HFFc6 (cell line): ENCODE measurements around the gene NDUFB11. TPM values are rescaled to one million over a fixed set of nuclear protein-coding genes. Genes with fewer than 3 reads are reported as not detected.

ENCODE experiments used
- DNase-seq: peaks from one replicate; pipeline ENCODE4 v3.0.0-alpha.2; 2018
- H3K27ac Mint-ChIP-seq: 2 replicates; pipeline ENCODE4 v1.8.0; 2020; ENCODE audit warnings: mild to moderate bottlenecking, mixed read lengths
- H3K27me3 Mint-ChIP-seq: 2 replicates; pipeline ENCODE4 v1.8.0; 2021; ENCODE audit warnings: mild to moderate bottlenecking, moderate library complexity, mixed read lengths; ENCODE audit not compliant: insufficient read depth
- H3K36me3 Mint-ChIP-seq: 2 replicates; pipeline ENCODE4 v1.8.0; 2021; ENCODE audit warnings: low read depth, mixed read lengths
- H3K4me1 Mint-ChIP-seq: 2 replicates; pipeline ENCODE4 v1.8.0; 2020; ENCODE audit warnings: low read depth, mixed read lengths
- H3K4me3 Mint-ChIP-seq: 2 replicates; pipeline ENCODE4 v1.8.0; 2020; ENCODE audit warnings: mild to moderate bottlenecking, moderate library complexity, mixed read lengths
- H3K9me3 Mint-ChIP-seq: 2 replicates; pipeline ENCODE4 v1.8.0; 2020; ENCODE audit warnings: mild to moderate bottlenecking, mixed read lengths
- total RNA-seq, 6 experiments: library from RNA; stranded (reverse); fragmentation: NEBNext Ultra II Directional; extraction: Animal tissue kit (Norgen Biotek cat#: 25700); gene quantifications; 2 replicates in 1 of 6; 3 replicates in 5 of 6; pipeline ENCODE4 v1.2.3, GENCODE V29; 2021
- TF ChIP-seq, protein P1 (sequence below): fragments of 200-600 bp; sonication (generic); IDR thresholded peaks from 2 replicates; pipeline ENCODE4 v1.5.0; 2021; ENCODE audit warnings: antibody characterized with exemption, mild to moderate bottlenecking

NDUFB11 gene
- total RNA-seq, 6 experiments from 2014 or later = 80.0 to 88.8 (median 84.4) TPM

DNA sequence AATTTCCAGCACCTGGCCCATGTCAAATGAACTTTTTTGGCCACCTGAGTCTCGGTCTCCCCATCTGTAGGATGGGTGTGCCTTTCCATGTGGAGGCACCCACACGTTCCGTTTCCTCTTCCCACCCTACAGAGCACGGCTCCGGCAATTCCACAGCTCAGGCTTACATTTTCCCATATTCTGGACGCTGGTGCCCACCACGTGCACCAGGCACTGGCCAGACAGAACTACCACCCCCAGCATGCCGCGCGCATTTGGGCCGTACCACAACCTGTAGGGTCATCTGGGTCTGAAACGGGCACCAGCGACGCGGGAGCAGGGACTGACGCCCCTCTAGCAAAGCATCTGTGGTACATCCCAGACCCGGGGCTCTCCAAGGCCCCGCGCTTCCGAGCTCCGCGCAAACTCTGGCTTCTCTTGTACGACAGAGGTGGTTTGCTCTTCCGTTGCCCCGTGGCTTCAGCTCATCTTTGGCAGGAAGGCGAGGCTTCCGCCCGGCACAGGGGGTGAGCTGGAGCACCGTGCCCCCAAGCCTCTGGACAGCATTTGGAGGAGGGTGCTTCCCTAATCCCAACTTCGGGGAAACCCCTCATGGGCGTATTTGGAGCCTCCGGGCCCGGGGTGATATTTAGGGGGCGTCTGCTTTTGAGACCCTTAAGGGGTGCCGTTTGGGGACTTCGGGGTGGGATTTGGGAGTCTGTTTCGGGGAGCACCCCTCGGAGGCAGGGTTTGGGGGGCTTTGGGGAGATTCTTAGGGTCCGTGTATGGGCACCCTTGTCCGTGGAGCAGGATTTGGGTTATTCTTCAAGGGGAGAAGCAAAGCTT, 46.2 kb upstream of the NDUFB11 start:
- Mint-ChIP-seq H3K4me3 (peak overlapping the region; percentile 93), H3K27me3 (peaks cover 3% of the 10 kb centered on the region), H3K4me1 (peaks cover 16% of the 10 kb centered on the region), H3K9me3 (no peaks in the 10 kb centered on the region), H3K27ac (peak overlapping the region; percentile 75), H3K36me3 (peaks cover 12% of the 10 kb centered on the region)
- DNase-seq = peak; percentile 89
- TF ChIP-seq, protein P1, sequence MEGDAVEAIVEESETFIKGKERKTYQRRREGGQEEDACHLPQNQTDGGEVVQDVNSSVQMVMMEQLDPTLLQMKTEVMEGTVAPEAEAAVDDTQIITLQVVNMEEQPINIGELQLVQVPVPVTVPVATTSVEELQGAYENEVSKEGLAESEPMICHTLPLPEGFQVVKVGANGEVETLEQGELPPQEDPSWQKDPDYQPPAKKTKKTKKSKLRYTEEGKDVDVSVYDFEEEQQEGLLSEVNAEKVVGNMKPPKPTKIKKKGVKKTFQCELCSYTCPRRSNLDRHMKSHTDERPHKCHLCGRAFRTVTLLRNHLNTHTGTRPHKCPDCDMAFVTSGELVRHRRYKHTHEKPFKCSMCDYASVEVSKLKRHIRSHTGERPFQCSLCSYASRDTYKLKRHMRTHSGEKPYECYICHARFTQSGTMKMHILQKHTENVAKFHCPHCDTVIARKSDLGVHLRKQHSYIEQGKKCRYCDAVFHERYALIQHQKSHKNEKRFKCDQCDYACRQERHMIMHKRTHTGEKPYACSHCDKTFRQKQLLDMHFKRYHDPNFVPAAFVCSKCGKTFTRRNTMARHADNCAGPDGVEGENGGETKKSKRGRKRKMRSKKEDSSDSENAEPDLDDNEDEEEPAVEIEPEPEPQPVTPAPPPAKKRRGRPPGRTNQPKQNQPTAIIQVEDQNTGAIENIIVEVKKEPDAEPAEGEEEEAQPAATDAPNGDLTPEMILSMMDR = no peak

DNA sequence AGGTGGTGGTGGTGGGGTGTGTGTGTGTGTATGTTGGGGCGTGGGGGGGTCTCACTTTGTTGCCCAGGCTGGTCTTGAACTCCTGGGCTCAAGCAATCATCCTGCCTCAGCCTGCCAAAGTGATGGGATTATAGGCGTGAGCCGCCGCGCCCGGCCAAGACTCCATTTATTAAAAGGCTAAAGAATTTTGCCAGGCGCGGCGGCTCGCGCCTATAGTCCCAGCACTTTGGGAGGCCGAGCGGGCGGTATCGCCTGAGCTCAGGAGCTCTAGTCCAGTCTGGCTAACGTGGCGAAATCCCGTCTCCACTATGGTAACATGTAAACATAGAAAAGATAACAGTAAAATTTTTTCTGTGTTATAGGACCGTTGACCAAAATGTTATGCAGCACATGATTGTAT, 45.4 kb upstream of the NDUFB11 start:
- Mint-ChIP-seq H3K27me3 (peaks cover 3% of the 10 kb centered on the region), H3K4me1 (peaks cover 12% of the 10 kb centered on the region), H3K36me3 (peaks cover 11% of the 10 kb centered on the region), H3K4me3 (no peak overlapping the region), H3K27ac (no peak overlapping the region), H3K9me3 (no peaks in the 10 kb centered on the region)
- no peak for DNase-seq
- TF ChIP-seq, protein P1 = no peak

DNA sequence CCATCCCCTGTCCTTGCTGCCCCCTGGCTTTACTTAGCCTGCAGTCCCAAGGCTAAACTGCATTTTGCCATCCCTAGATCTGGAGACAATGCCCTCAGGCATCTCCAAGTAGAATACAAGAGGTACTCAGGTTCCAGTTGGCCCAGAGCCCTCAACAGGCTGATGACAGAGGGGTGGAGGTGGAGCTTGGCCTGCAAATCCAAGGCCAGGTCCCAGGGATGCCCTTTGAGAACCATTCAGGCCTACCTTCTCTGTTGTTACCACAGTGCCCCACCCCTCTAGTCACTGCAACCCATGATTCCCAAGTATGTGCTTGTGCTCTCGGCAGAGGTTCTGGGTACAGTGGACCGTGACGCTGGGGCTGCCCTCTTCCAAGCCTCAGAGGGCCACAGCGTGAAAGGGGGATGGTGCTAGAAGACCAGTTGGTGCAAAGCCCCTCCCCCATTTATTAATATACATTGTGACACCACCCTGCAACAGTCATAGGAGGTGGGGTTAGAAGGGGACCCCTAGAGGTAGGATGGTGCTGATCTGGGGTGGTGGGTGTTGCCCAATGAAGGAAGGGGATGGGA, 42.7 kb upstream of the NDUFB11 start:
- peaks cover 5% of the 10 kb centered on the region for H3K27me3 Mint-ChIP-seq
- H3K36me3 Mint-ChIP-seq = peaks cover 5% of the 10 kb centered on the region
- H3K9me3 Mint-ChIP-seq = no peaks in the 10 kb centered on the region
- no peaks in the 10 kb centered on the region for H3K4me1 Mint-ChIP-seq
- H3K4me3 Mint-ChIP-seq = no peak overlapping the region
- TF ChIP-seq, protein P1 = no peak
- H3K27ac Mint-ChIP-seq = no peak overlapping the region
- DNase-seq = no peak

DNA sequence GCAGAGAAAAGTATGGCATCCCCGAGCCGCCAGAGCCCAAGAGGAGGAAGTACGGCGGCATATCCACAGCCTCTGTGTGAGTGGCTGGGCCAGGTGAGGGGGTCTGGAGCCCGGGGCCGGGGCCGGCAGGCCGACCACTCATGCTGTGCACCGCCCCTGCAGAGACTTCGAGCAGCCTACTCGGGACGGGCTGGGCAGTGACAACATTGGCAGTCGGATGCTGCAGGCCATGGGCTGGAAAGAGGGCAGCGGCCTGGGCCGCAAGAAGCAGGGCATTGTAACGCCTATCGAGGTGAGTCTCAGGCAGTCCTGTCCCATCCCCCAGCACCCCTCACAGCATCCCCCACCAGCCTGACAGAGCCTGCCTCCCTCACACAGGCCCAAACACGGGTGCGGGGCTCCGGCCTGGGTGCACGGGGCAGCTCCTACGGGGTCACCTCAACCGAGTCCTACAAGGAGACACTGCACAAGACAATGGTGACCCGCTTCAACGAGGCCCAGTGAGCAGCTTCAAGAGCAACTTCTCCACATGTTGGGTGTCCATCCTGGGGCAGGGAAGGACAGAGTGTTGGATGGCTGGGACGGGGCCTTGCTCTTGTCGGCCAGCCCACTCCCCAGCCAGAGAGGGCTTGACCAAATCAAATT, 41.7 kb upstream of the NDUFB11 start:
- Mint-ChIP-seq H3K27ac (no peak overlapping the region), H3K36me3 (peaks cover 5% of the 10 kb centered on the region), H3K4me1 (no peaks in the 10 kb centered on the region), H3K27me3 (peaks cover 5% of the 10 kb centered on the region), H3K9me3 (no peaks in the 10 kb centered on the region), H3K4me3 (no peak overlapping the region)
- TF ChIP-seq, protein P1 = no peak
- no peak for DNase-seq

DNA sequence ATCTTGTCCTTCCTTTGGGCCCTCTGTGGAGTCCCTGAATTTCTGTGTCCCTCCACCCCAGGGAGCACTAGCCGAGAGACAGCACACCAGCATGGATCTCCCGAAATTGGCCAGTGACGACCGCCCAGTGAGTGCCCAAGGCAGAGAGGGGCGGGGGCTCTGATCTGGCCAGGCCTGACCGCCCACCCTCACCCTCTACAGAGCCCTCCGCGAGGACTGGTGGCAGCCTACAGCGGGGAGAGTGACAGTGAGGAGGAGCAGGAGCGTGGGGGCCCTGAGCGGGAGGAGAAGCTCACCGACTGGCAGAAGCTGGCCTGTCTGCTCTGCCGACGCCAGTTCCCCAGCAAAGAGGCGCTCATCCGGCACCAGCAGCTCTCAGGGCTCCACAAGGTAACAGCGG, 40.7 kb upstream of the NDUFB11 start:
- DNase-seq = no peak
- Mint-ChIP-seq H3K27me3 (peaks cover 5% of the 10 kb centered on the region), H3K36me3 (peaks cover 5% of the 10 kb centered on the region), H3K4me3 (no peak overlapping the region), H3K27ac (no peak overlapping the region), H3K4me1 (no peaks in the 10 kb centered on the region), H3K9me3 (no peaks in the 10 kb centered on the region)
- TF ChIP-seq, protein P1 = no peak
